HepG2 (cell line): ENCODE data around the gene AGBL3. TPM values are rescaled to one million over a fixed set of nuclear protein-coding genes. Genes with fewer than 3 reads are reported as not detected.

ENCODE experiments used
- FLYWCH1 ChIP-seq: sonication (generic); formaldehyde crosslinking; IDR thresholded peaks from 2 replicates; pipeline ENCODE4 v1.8.1; 2023; ENCODE audit warnings: mild to moderate bottlenecking, missing genetic modification reagents
- MIER2 ChIP-seq: IDR thresholded peaks from 2 replicates; pipeline ENCODE4 v1.6.1; 2016; ENCODE audit warnings: missing biosample characterization, missing genetic modification reagents
- PHF5A ChIP-seq: IDR thresholded peaks from one replicate; pipeline ENCODE4 v1.6.1; 2018; ENCODE audit warnings: low read depth, missing genetic modification reagents; ENCODE audit not compliant: unreplicated experiment
- TCF7 ChIP-seq: sonication (generic); IDR thresholded peaks from 2 replicates; pipeline ENCODE4 v1.6.1; 2016; ENCODE audit warnings: antibody characterized with exemption, low read depth
- TEAD3 ChIP-seq: optimal IDR thresholded peaks from 2 replicates; pipeline ENCODE3; 2016; ENCODE audit warnings: borderline replicate concordance
- ZNF468 ChIP-seq: sonication (generic); formaldehyde crosslinking; IDR thresholded peaks from 2 replicates; pipeline ENCODE4 v1.8.0; 2022; ENCODE audit warnings: mild to moderate bottlenecking, moderate library complexity, missing genetic modification reagents
- ZNF496 ChIP-seq: sonication (generic); formaldehyde crosslinking; IDR thresholded peaks from 2 replicates; pipeline ENCODE4 v1.8.1; 2023; ENCODE audit warnings: mild to moderate bottlenecking, moderate library complexity, missing genetic modification reagents; ENCODE audit not compliant: insufficient replicate concordance
- polyA plus RNA-seq, 8 experiments: library from polyadenylated mRNA; depleted of rRNA in 3 of 8; stranded (reverse) in 7 of 8; unstranded in 1 of 8; fragments of >200 nt; fragmentation: Illumina TruSeq in 4 of 8; extraction: Trizol in 4 of 8; gene quantifications; 2 replicates each; pipeline versions ENCODE4 v1.2.1 to v1.2.3, GENCODE V29; 2011 to 2016; ENCODE audit warnings: low read depth in 4 of 8, missing spikeins in 1 of 8, mixed read lengths in 1 of 8; ENCODE audit not compliant: insufficient read depth in 1 of 8
- total RNA-seq, 5 experiments: library from RNA; depleted of rRNA; stranded (reverse); fragments of >200 nt; fragmentation: Illumina TruSeq; extraction: Trizol; gene quantifications; 2 replicates each; pipeline ENCODE4 v1.2.3, GENCODE V29; 2016; ENCODE audit warnings: low read depth in 1 of 5
- TF ChIP-seq, protein P1 (sequence below): sonication (generic); formaldehyde crosslinking; IDR thresholded peaks from 2 replicates; pipeline ENCODE4 v1.8.1; 2023; ENCODE audit warnings: mild to moderate bottlenecking, inconsistent platforms, moderate library complexity, missing genetic modification reagents, borderline replicate concordance
- TF ChIP-seq, protein P2 (sequence below): sonication (generic); formaldehyde crosslinking; IDR thresholded peaks from 2 replicates; pipeline ENCODE4 v1.5.0; 2020; ENCODE audit warnings: missing genetic modification reagents, mild to moderate bottlenecking, borderline replicate concordance
- TF ChIP-seq, protein P3 (sequence below): sonication (generic); formaldehyde crosslinking; IDR thresholded peaks from 2 replicates; pipeline ENCODE4 v1.5.1; 2020; ENCODE audit warnings: mild to moderate bottlenecking, moderate library complexity, missing genetic modification reagents
- TF ChIP-seq, protein P4 (sequence below): sonication (generic); formaldehyde crosslinking; IDR thresholded peaks from 2 replicates; pipeline ENCODE4 v1.4.0; 2020; ENCODE audit warnings: missing genetic modification reagents, borderline replicate concordance
- TF ChIP-seq, protein P5 (sequence below): sonication (generic); formaldehyde crosslinking; conservative IDR thresholded peaks from 2 replicates; pipeline ENCODE4 v1.4.0; 2020; ENCODE audit warnings: missing genetic modification reagents
- TF ChIP-seq, protein P6 (sequence below): sonication (generic); formaldehyde crosslinking; IDR thresholded peaks from 2 replicates; pipeline ENCODE4 v1.4.0; 2020; ENCODE audit warnings: mild to moderate bottlenecking, missing genetic modification reagents
- TF ChIP-seq, protein P7 (sequence below): IDR thresholded peaks from 2 replicates; pipeline ENCODE4 v1.6.1; 2016; ENCODE audit warnings: low read depth, control low read depth

AGBL3 gene
- total and polyA plus RNA-seq, 2 of the 13 experiments (the other 11 are each of a cell fraction or from before 2014, with no cell fraction given) = 2.2 to 7.2 TPM

DNA sequence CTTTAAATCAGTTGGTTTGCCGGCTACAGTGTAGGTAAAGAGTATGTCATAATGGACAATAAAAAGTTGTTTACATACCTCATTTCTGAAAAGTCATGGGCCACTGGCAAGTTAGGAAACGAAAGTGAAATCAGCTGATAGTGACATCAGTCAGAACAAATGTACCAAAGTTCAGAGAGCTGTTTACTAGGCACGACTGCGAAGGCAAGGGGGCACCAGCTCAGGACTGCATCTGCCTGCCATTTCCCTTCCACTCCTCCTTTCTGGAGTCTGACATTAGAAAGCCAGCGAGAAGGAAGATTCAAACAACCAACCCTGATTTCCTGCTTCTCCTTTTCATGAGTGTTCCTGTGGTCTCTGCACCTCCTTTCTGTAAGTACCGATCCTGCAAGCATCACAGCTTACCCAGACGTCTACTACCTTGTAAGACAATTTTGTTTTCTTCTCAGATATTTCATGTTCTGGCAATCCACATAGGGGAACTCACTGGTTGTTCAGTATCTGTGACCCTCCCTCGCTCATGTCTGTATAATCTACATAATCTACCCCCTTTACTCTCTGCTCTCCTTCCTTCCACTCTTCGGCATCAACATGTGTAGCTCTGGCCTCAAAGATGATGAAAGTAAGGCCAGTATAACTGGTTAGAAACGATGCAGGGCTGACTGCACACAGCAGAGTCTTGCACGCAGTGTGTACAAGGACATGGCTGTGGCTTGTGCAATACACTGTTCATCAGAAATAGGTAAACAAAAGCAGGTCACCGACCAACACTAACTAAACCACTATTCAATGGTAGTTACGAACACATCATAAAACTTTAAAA is 161.8 kb downstream of the AGBL3 start, which contains the start of gene TMEM140 (continued):
- TF ChIP-seq, protein P1, sequence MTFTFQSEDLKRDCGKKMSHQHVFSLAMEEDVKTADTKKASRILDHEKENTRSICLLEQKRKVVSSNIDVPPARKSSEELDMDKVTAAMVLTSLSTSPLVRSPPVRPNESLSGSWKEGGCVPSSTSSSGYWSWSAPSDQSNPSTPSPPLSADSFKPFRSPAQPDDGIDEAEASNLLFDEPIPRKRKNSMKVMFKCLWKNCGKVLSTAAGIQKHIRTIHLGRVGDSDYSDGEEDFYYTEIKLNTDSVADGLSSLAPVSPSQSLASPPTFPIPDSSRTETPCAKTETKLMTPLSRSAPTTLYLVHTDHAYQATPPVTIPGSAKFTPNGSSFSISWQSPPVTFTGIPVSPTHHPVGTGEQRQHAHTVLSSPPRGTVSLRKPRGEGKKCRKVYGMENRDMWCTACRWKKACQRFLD (CRISPR knock-in tag) = no peak
- TF ChIP-seq, protein P2, sequence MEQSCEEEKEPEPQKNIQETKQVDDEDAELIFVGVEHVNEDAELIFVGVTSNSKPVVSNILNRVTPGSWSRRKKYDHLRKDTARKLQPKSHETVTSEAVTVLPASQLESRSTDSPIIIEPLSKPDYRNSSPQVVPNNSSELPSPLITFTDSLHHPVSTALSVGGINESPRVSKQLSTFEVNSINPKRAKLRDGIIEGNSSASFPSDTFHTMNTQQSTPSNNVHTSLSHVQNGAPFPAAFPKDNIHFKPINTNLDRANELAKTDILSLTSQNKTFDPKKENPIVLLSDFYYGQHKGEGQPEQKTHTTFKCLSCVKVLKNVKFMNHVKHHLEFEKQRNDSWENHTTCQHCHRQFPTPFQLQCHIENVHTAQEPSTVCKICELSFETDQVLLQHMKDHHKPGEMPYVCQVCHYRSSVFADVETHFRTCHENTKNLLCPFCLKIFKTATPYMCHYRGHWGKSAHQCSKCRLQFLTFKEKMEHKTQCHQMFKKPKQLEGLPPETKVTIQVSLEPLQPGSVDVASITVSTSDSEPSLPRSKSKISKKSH = no peak
- TF ChIP-seq ZNF468 (CRISPR knock-in tag) (no peak), TCF7 (no peak), FLYWCH1 (no peak), TEAD3 (CRISPR knock-in tag) (peak; percentile 91), ZNF496 (no peak), MIER2 (0 out of 2 replicates have a peak, but pooled peaks have one; percentile 35), PHF5A (CRISPR knock-in tag) (peak; percentile 31)
- TF ChIP-seq, protein P3, sequence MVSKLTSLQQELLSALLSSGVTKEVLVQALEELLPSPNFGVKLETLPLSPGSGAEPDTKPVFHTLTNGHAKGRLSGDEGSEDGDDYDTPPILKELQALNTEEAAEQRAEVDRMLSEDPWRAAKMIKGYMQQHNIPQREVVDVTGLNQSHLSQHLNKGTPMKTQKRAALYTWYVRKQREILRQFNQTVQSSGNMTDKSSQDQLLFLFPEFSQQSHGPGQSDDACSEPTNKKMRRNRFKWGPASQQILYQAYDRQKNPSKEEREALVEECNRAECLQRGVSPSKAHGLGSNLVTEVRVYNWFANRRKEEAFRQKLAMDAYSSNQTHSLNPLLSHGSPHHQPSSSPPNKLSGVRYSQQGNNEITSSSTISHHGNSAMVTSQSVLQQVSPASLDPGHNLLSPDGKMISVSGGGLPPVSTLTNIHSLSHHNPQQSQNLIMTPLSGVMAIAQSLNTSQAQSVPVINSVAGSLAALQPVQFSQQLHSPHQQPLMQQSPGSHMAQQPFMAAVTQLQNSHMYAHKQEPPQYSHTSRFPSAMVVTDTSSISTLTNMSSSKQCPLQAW (CRISPR knock-in tag) = peak; percentile 76
- TF ChIP-seq, protein P4, sequence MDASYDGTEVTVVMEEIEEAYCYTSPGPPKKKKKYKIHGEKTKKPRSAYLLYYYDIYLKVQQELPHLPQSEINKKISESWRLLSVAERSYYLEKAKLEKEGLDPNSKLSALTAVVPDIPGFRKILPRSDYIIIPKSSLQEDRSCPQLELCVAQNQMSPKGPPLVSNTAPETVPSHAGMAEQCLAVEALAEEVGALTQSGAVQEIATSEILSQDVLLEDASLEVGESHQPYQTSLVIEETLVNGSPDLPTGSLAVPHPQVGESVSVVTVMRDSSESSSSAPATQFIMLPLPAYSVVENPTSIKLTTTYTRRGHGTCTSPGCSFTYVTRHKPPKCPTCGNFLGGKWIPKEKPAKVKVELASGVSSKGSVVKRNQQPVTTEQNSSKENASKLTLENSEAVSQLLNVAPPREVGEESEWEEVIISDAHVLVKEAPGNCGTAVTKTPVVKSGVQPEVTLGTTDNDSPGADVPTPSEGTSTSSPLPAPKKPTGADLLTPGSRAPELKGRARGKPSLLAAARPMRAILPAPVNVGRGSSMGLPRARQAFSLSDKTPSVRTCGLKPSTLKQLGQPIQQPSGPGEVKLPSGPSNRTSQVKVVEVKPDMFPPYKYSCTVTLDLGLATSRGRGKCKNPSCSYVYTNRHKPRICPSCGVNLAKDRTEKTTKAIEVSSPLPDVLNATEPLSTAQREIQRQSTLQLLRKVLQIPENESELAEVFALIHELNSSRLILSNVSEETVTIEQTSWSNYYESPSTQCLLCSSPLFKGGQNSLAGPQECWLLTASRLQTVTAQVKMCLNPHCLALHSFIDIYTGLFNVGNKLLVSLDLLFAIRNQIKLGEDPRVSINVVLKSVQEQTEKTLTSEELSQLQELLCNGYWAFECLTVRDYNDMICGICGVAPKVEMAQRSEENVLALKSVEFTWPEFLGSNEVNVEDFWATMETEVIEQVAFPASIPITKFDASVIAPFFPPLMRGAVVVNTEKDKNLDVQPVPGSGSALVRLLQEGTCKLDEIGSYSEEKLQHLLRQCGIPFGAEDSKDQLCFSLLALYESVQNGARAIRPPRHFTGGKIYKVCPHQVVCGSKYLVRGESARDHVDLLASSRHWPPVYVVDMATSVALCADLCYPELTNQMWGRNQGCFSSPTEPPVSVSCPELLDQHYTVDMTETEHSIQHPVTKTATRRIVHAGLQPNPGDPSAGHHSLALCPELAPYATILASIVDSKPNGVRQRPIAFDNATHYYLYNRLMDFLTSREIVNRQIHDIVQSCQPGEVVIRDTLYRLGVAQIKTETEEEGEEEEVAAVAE (CRISPR knock-in tag) = no peak
- TF ChIP-seq, protein P5, sequence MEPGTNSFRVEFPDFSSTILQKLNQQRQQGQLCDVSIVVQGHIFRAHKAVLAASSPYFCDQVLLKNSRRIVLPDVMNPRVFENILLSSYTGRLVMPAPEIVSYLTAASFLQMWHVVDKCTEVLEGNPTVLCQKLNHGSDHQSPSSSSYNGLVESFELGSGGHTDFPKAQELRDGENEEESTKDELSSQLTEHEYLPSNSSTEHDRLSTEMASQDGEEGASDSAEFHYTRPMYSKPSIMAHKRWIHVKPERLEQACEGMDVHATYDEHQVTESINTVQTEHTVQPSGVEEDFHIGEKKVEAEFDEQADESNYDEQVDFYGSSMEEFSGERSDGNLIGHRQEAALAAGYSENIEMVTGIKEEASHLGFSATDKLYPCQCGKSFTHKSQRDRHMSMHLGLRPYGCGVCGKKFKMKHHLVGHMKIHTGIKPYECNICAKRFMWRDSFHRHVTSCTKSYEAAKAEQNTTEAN = peak; percentile 61
- TF ChIP-seq, protein P6, sequence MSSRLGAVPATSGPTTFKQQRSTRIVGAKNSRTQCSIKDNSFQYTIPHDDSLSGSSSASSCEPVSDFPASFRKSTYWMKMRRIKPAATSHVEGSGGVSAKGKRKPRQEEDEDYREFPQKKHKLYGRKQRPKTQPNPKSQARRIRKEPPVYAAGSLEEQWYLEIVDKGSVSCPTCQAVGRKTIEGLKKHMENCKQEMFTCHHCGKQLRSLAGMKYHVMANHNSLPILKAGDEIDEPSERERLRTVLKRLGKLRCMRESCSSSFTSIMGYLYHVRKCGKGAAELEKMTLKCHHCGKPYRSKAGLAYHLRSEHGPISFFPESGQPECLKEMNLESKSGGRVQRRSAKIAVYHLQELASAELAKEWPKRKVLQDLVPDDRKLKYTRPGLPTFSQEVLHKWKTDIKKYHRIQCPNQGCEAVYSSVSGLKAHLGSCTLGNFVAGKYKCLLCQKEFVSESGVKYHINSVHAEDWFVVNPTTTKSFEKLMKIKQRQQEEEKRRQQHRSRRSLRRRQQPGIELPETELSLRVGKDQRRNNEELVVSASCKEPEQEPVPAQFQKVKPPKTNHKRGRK (CRISPR knock-in tag) = no peak
- TF ChIP-seq, protein P7, sequence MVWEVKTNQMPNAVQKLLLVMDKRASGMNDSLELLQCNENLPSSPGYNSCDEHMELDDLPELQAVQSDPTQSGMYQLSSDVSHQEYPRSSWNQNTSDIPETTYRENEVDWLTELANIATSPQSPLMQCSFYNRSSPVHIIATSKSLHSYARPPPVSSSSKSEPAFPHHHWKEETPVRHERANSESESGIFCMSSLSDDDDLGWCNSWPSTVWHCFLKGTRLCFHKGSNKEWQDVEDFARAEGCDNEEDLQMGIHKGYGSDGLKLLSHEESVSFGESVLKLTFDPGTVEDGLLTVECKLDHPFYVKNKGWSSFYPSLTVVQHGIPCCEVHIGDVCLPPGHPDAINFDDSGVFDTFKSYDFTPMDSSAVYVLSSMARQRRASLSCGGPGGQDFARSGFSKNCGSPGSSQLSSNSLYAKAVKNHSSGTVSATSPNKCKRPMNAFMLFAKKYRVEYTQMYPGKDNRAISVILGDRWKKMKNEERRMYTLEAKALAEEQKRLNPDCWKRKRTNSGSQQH (CRISPR knock-in tag) = peak; percentile 81
